BLaER1 treated with 17β-estradiol and CSF1 and Interleukin-3, amounts not matched to agents 10 nM and 100 nM (cell line): Measurements from ENCODE around the gene MSI2.

ENCODE experiments used
- H3K27ac ChIP-seq, 11 experiments: shearing (Covaris generic); formaldehyde crosslinking; 2 replicates each; pipeline ENCODE4 v1.8.1; 2022
- H3K27me3 ChIP-seq, 11 experiments: shearing (Covaris generic); formaldehyde crosslinking; 2 replicates each; pipeline ENCODE4 v1.8.1; 2022
- H3K36me3 ChIP-seq, 11 experiments: shearing (Covaris generic); formaldehyde crosslinking; 2 replicates each; pipeline ENCODE4 v1.8.1; 2022
- H3K4me1 ChIP-seq, 10 experiments: shearing (Covaris generic); formaldehyde crosslinking; 2 replicates each; pipeline ENCODE4 v1.8.1; 2022
- H3K4me2 ChIP-seq, 11 experiments: shearing (Covaris generic); formaldehyde crosslinking; 2 replicates each; pipeline ENCODE4 v1.8.1; 2022
- H3K4me3 ChIP-seq, 10 experiments: shearing (Covaris generic); formaldehyde crosslinking; 2 replicates each; pipeline ENCODE4 v1.8.1; 2022
- H3K9ac ChIP-seq, 11 experiments: shearing (Covaris generic); formaldehyde crosslinking; 2 replicates each; pipeline ENCODE4 v1.8.1; 2022
- H3K9me3 ChIP-seq, 11 experiments: shearing (Covaris generic); formaldehyde crosslinking; replicated peaks in 1 of 11; 2 replicates each; pipeline ENCODE4 v1.8.1; 2022
- H4K20me1 ChIP-seq, 11 experiments: shearing (Covaris generic); formaldehyde crosslinking; 2 replicates each; pipeline ENCODE4 v1.8.1; 2022
- Cebpa-rat ChIP-seq, 11 experiments: shearing (Covaris generic); IDR thresholded peaks; 2 replicates each; pipeline ENCODE4 v1.8.1; 2022

Gene MSI2

DNA sequence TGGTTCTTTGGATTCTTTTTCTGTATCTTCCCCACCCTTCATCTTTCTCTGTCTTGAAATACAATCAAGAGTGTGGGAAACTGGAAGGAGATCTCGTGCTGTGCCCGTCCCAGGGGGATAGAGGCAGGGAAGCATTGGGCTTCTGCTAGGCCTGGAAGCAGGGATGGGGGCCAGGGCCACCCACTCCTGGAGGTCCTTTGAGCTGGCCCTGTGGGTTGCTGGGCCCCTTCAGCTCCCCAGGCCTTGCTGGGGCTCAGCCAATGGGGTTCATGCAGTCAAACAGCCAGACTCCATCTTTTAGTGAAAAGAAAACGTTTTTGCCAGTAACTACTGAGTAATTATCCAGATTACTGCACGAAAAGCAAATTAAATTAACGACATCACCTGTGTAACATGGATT is 421.0 kb downstream of the MSI2 start:
- H3K27ac ChIP-seq: peak overlapping the region in 1 of 11 experiments; percentile 25; a peak in 2 of 22 replicates
- no peaks in the 10 kb centered on the region for H3K27me3 ChIP-seq
- no peaks in the 10 kb centered on the region for H3K9me3 ChIP-seq
- H3K36me3 ChIP-seq: peaks cover 0 to 77% (median 41%) of the 10 kb centered on the region in 11 experiments; a peak in 17 of 22 replicates
- no peak overlapping the region for H3K9ac ChIP-seq
- no peak overlapping the region for H3K4me2 ChIP-seq
- H3K4me1 ChIP-seq: peaks cover 2 to 14% (median 14%) of the 10 kb centered on the region in 10 experiments; a peak in 19 of 20 replicates
- no peaks in the 10 kb centered on the region for H4K20me1 ChIP-seq
- no peak for TF ChIP-seq Cebpa-rat (IDR thresholded peaks at IDR 0.05)
- H3K4me3 ChIP-seq: no peak overlapping the region

DNA sequence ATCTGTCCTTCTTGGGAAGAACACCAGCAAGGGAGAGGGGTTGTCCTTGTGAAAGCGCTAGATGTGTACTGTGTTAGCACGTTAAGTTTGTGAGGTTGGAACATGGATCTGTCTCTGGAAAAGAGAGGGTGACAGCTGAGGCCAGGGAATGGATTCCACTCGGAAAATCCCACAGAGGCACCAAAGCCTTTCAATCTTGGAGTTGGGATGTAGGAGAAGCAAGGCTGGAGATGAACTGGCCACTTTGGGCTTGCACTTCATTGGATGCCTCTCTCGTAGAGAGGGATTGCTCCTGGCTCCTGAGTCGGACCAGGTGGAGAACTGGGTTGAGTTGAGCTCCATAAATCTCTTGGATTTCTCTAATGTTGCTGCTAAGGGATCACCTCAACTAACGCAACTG is 421.5 kb downstream of the MSI2 start:
- H3K27me3 ChIP-seq: no peaks in the 10 kb centered on the region
- H3K4me3 ChIP-seq: no peak overlapping the region
- no peak for TF ChIP-seq Cebpa-rat (IDR thresholded peaks at IDR 0.05)
- no peak overlapping the region for H3K4me2 ChIP-seq
- H3K9me3 ChIP-seq: no peaks in the 10 kb centered on the region
- peak overlapping the region in 3 of 11 experiments; percentile 14 to 25 (median 21); a peak in 3 of 22 replicates for H3K27ac ChIP-seq
- H3K9ac ChIP-seq: no peak overlapping the region
- H3K4me1 ChIP-seq: peaks cover 0 to 13% (median 9%) of the 10 kb centered on the region in 10 experiments; a peak in 16 of 20 replicates
- peaks cover 0 to 77% (median 46%) of the 10 kb centered on the region in 11 experiments; a peak in 17 of 22 replicates for H3K36me3 ChIP-seq
- H4K20me1 ChIP-seq: no peaks in the 10 kb centered on the region

GRCh38 chr17:57678393-57678792 is 422.1 kb downstream of the MSI2 start:
- TF ChIP-seq Cebpa-rat (IDR thresholded peaks at IDR 0.05): no peak
- H3K27ac ChIP-seq: peak overlapping the region in 3 of 11 experiments; percentile 14 to 25 (median 21); a peak in 3 of 22 replicates

DNA sequence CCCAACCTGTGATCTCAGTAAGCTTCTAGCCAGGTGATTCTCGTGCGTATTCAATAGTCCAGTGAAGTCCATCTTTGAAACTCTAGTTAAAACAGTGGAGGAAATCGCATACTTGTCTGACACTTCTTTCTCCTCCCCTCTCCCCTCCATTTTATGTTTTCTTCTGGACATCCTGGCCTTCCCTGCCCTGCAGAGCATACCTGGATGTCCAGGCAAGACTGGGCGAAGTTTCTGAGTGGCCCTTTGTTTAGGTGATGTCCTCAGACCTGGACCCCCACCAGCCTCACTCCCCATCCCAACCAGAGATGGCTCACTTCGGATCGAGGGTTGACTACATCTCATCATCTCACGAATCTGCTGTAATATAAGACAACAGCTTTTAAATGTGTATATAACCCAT is 423.0 kb downstream of the MSI2 start:
- TF ChIP-seq Cebpa-rat (IDR thresholded peaks at IDR 0.05): no peak
- Histone ChIP-seq H3K4me2 (no peak overlapping the region), H3K9ac (no peak overlapping the region), H3K36me3 (peaks cover 0 to 80% (median 60%) of the 10 kb centered on the region in 11 experiments; a peak in 17 of 22 replicates), H3K9me3 (no peaks in the 10 kb centered on the region), H4K20me1 (no peaks in the 10 kb centered on the region), H3K4me3 (no peak overlapping the region), H3K27ac (0 out of 22 replicates have a peak overlapping the region, but pooled peaks of 1 of the 11 experiments have one; percentile 5), H3K4me1 (peaks cover 0 to 20% (median 8%) of the 10 kb centered on the region in 10 experiments; a peak in 4 of 20 replicates), H3K27me3 (no peaks in the 10 kb centered on the region)

More at GRCh38 chr17:57678393-57678792, 422.1 kb downstream of the MSI2 start:
- H3K9ac ChIP-seq: no peak overlapping the region
- peaks cover 0 to 77% (median 52%) of the 10 kb centered on the region in 11 experiments; a peak in 17 of 22 replicates for H3K36me3 ChIP-seq
- no peak overlapping the region for H3K4me2 ChIP-seq
- no peaks in the 10 kb centered on the region for H3K9me3 ChIP-seq
- H3K4me1 ChIP-seq: peaks cover 0 to 13% (median 6%) of the 10 kb centered on the region in 10 experiments; a peak in 11 of 20 replicates
- no peak overlapping the region for H3K4me3 ChIP-seq
- H4K20me1 ChIP-seq: no peaks in the 10 kb centered on the region
- no peaks in the 10 kb centered on the region for H3K27me3 ChIP-seq

GRCh38 chr17:57679906-57680695 is 423.8 kb downstream of the MSI2 start:
- no peak overlapping the region for H3K9ac ChIP-seq
- peaks cover 0 to 27% (median 8%) of the 10 kb centered on the region in 10 experiments; a peak in 7 of 20 replicates for H3K4me1 ChIP-seq
- peaks cover 0 to 80% (median 59%) of the 10 kb centered on the region in 11 experiments; a peak in 17 of 22 replicates for H3K36me3 ChIP-seq
- no peaks in the 10 kb centered on the region for H4K20me1 ChIP-seq
- no peak overlapping the region for H3K27ac ChIP-seq
- no peaks in the 10 kb centered on the region for H3K9me3 ChIP-seq
- H3K27me3 ChIP-seq: no peaks in the 10 kb centered on the region
- no peak overlapping the region for H3K4me3 ChIP-seq
- TF ChIP-seq Cebpa-rat (IDR thresholded peaks at IDR 0.05): no peak
- no peak overlapping the region for H3K4me2 ChIP-seq

DNA sequence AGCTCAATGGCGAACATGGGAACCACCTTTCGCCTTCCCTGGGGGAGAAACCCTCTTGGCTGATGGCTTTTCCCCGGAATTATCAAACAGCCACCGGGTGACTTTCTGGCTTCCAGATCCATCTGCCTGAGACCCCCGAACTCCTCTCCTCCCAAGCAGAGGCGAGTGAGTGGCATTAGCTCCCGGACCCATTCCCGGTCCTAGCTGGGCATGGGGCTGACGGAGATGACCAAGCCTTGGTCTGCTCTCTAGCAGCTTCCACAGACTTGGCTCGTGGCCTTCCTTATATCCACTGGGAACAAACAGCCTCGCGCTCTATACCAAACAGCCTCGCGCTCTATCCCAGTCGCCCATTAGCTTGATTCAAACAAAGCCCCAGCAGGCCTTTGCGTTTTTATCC is 426.4 kb downstream of the MSI2 start:
- no peaks in the 10 kb centered on the region for H4K20me1 ChIP-seq
- peaks cover 0 to 59% (median 35%) of the 10 kb centered on the region in 11 experiments; a peak in 15 of 22 replicates for H3K36me3 ChIP-seq
- H3K4me1 ChIP-seq: peaks cover 0 to 27% (median 8%) of the 10 kb centered on the region in 10 experiments; a peak in 7 of 20 replicates
- H3K27me3 ChIP-seq: no peaks in the 10 kb centered on the region
- no peak overlapping the region for H3K4me3 ChIP-seq
- no peaks in the 10 kb centered on the region for H3K9me3 ChIP-seq
- no peak overlapping the region for H3K9ac ChIP-seq
- H3K27ac ChIP-seq: no peak overlapping the region
- TF ChIP-seq Cebpa-rat (IDR thresholded peaks at IDR 0.05): no peak
- peak overlapping the region in 1 of 11 experiments; percentile 5; a peak in 1 of 22 replicates for H3K4me2 ChIP-seq

- peaks cover 0 to 47% (median 21%) of the 10 kb centered on the region in 10 experiments; a peak in 14 of 20 replicates for H3K4me1 ChIP-seq
- peak overlapping the region in 4 of 11 experiments; percentile 35 to 55 (median 45); a peak in 4 of 22 replicates for H3K4me2 ChIP-seq
- no peak overlapping the region for H3K4me3 ChIP-seq
- TF ChIP-seq Cebpa-rat (IDR thresholded peaks at IDR 0.05): no peak
- H3K27ac ChIP-seq: peak overlapping the region in 1 of 11 experiments; percentile 9; a peak in 1 of 22 replicates
- H3K36me3 ChIP-seq: peaks cover 0 to 37% (median 30%) of the 10 kb centered on the region in 11 experiments; a peak in 14 of 22 replicates
- H3K27me3 ChIP-seq: no peaks in the 10 kb centered on the region
- H4K20me1 ChIP-seq: no peaks in the 10 kb centered on the region
- H3K9me3 ChIP-seq: no peaks in the 10 kb centered on the region
- H3K9ac ChIP-seq: no peak overlapping the region
Measured at GRCh38 chr17:57684711-57685498, 428.6 kb downstream of the MSI2 start.

DNA sequence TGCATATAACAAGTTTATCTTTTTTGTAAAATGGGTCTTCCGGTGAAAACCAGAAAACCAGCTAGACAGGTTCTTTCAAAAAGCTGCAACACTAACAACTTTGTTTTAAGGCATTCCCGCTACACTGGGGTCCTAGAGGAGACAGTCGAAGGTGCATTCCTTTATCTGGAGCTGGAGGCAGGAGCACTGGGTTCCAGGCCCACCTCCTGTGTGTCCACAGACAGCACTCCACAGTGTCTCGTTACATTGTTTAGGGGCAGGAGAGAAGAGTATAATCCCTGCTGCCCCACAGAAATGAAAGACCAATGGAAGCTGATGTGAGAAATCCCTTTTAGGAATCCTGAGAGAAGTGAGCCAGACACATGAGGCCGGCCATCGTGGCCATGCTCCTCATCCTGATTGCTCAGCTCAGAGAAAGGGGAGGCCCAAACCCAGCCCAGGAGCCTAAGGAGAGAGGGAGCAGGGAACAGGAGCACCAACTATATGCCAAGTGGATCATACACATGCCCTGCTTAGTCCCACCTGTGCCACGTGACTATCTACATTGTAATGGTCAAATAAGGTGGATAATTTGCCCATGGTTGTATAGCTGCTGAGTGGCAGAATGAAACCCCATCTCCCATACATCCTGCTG is 429.3 kb downstream of the MSI2 start:
- Histone ChIP-seq H3K9me3 (no peaks in the 10 kb centered on the region), H3K9ac (no peak overlapping the region), H3K27me3 (no peaks in the 10 kb centered on the region), H3K4me2 (0 out of 22 replicates have a peak overlapping the region, but pooled peaks of 1 of the 11 experiments have one; percentile 55), H3K4me3 (no peak overlapping the region), H3K36me3 (peaks cover 0 to 37% (median 30%) of the 10 kb centered on the region in 11 experiments; a peak in 14 of 22 replicates), H4K20me1 (no peaks in the 10 kb centered on the region), H3K4me1 (peaks cover 0 to 47% (median 21%) of the 10 kb centered on the region in 10 experiments; a peak in 14 of 20 replicates), H3K27ac (peak overlapping the region in 1 of 11 experiments; percentile 9; a peak in 1 of 22 replicates)
- TF ChIP-seq Cebpa-rat (IDR thresholded peaks at IDR 0.05): no peak
